PC-3 (cell line): ENCODE measurements around the gene FAM168B.

Experiments used
- CTCF ChIP-seq: fragments of 300-600 bp; sonication (generic); conservative IDR thresholded peaks from 2 replicates; pipeline ENCODE4 v1.5.1; 2017; ENCODE audit warnings: antibody characterized with exemption, low read depth, mild to moderate bottlenecking, low read length
- EZH2 ChIP-seq: fragments of 300-600 bp; sonication (generic); IDR thresholded peaks from one replicate; pipeline ENCODE4 v1.6.1; 2017; ENCODE audit warnings: antibody characterized with exemption, mild to moderate bottlenecking, low read length; ENCODE audit not compliant: unreplicated experiment

GRCh38 chr2:131011486-131011885 is 81.8 kb downstream of the FAM168B start:
- TF ChIP-seq CTCF (no peak), EZH2 (no peak)
